Measurements from ENCODE around the gene MERTK.
"Not testable (repeated sequence)": the region's sequence is repeated elsewhere in the genome, so short reads cannot be mapped to it uniquely, and the experiment has no call there.

MERTK gene

GRCh38 chr2:111910609-111911277 is 12.3 kb downstream of the MERTK start:
- no peak for DNase-seq

- not testable (repeated sequence) for DNase-seq
Observed at GRCh38 chr2:111911295-111911977, 13.0 kb downstream of the MERTK start.

GRCh38 chr2:111912547-111912946 is 14.1 kb downstream of the MERTK start:
- no peak for DNase-seq

DNA sequence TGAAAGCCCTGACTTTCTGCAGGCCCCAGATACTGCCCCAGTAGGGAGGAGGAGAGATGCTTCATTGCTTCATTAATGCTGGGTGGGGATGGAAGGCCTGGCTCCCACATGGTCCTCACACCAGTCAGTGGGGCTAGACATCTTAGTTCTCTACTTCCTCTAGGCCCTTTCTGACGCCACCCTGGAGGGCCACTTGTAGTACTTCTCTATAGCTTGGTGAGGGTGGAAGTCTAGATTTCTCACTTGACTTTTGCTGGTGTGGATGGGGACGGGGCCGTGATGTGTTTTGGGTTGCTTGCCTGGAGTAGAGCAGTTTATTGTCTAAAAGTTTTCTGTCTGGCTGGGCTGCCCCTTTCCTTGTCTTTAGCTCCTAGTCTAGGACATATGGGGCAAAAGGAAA is 18.7 kb downstream of the MERTK start:
- no peak for DNase-seq

DNA sequence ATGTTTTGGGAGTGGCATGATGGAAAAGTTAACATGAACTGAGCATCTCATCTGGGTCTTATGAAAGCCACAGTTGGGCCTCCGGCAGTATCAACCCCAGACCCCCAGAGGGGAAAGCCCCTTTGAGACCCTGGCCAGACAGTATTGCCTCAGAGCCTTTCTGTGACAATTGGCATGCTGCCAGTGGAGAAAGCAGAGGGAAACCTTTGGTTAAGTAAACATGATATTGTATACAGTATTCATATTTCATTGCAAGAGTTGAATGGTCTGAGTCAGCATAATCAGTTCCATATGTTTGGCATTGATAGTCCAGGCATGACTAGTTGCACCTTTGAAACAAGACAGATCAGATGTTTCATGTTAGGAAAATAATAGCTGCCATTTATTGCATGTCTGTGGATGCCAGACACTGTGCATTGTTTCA is 20.0 kb downstream of the MERTK start:
- no peak for DNase-seq

- DNase-seq: no peak
Observed at GRCh38 chr2:111919365-111919764, 21.0 kb downstream of the MERTK start.

- no peak for DNase-seq
Observed at GRCh38 chr2:111919794-111920608, 21.6 kb downstream of the MERTK start.

GRCh38 chr2:111923276-111923804 is 24.9 kb downstream of the MERTK start:
- DNase-seq: no peak

DNA sequence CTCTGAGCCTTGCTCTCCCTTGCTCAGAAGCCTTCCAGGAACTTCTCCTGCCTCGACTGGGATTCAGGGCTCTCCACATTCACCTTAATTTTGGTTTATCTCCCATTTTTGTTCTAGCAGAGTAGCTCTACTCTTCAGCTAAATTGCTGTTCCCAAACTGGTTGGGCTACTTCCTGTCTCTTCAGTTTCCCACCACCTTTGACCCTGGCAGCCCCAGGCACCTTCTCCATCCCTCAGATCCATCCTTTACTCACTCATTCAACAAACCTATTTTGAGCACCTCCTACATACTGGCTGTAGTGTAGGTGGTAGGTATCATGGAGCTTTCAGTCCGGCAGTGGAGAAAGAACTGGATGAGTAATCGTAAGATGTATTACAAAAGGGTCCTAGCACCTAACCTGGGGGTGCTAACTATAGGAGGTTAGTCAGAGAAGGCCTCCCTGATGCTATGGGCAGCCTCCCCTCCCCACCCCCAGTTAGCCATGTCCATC is 26.3 kb downstream of the MERTK start:
- no peak for DNase-seq

DNA sequence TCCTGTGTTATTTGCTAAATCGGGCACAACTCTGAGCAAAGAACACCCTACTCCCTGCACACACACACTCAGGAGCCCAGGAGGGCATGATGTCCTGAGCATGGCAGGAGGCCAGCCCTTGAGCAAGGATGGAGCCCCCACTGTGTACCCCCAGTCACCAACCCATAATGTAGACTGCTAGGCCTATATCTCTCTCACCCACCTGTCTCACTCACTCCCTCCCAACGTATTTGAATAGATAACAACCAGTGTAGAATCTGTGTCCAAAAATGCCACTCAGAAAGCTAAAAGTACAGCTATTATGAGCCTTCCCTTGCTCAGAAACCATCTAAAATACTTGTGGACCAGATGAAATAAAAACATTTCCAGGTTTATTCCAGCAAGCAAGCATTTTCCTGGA is 29.3 kb downstream of the MERTK start:
- no peak for DNase-seq

DNA sequence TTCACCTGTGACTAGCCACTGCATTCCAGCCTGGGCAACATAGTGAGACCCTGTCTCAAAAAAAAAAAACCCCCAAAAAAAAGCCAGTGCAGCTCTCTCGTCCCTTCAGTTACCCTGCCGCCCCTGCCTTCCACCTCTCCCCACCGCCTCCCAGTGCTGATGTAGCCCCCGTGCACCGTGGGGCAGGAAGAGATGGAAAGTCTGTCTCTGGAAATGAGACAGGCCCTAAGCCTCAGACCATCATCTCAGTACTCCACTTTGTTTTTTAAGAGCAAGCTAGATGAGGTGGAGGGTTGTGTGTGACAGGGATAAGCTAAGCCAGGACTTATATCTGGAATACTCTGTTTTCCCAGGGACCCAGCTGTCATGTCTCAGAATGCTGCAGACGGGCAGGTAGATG is 32.0 kb downstream of the MERTK start:
- DNase-seq: no peak

- DNase-seq: no peak
Observed at GRCh38 chr2:111930875-111931274, 32.5 kb downstream of the MERTK start.

DNA sequence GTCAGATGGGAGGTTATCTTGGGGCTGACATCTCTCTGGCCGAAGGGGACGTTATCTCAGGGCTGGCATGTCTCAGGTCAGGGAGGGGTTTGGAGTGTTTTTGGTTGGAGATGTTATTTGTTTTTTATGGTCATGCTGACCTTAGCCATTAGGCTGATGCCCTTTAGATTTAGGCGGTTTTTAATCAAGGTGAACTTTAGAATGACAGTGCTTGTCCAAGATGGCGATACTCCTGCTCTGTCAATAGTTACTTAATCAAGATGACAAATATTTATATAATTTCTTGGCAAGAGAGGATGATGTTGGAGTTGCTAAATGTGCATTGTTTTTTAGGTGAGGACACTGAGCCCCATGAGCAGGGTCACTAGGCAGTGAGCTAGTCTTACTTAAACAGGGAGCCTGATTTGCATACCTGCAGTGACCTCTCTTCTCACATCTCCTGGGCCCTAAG is 34.5 kb downstream of the MERTK start:
- no peak for DNase-seq

DNA sequence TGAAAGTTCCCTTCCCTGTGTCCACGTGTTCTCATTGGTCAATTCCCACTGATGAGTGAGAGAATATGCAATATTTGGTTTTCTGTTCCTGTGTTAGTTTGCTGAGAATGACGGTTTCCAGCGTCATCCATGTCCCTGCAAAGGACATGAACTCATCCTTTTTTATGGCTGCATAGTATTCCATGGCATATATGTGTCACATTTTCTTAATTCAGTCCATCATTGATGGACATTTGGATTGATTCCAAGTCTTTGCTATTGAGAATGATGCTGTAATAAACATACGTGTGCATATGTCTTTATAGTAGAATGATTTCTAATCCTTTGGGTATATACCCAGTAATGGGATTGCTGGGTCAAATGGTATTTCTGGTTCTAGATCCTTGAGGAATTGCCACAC is 35.5 kb downstream of the MERTK start:
- not testable (repeated sequence) for DNase-seq

DNA sequence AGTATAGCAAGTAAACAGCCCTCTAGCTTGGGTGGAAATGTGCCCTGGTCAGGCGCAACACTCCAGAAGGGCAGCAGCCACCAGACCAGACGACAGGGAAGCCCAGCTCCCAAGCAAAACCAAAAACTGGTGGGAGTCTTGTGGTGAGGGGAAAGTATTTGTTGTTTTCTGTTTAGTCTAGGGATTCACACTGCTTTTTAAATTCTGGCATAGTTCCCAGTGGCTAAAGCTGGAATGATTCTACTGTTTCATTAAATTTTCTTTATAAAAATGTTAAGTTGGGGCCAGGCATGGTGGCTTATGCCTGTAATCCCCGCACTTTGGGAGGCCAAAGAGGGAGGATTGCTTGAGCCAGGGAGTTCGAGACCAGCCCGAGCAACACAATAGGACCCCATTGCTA is 38.5 kb downstream of the MERTK start:
- no peak for DNase-seq

GRCh38 chr2:111938392-111938791 is 40.0 kb downstream of the MERTK start:
- no peak for DNase-seq

GRCh38 chr2:111940333-111941196 is 42.2 kb downstream of the MERTK start:
- no peak for DNase-seq

- no peak for DNase-seq
Observed at GRCh38 chr2:111941531-111941930, 43.1 kb downstream of the MERTK start.

- DNase-seq: no peak
Observed at GRCh38 chr2:111944531-111945210, 46.3 kb downstream of the MERTK start.

- DNase-seq: no peak
Observed at GRCh38 chr2:111945444-111946293, 47.3 kb downstream of the MERTK start.

Measured in activated CD4-positive, alpha-beta T cell treated with anti-CD3 and anti-CD28 coated beads for 4 hours (primary cell).